ENCODE data around the gene MGAT4A.

- TF ChIP-seq CTCF (IDR thresholded peaks at IDR 0.05) = no peak
- no peak for TF ChIP-seq POLR2A (IDR thresholded peaks at IDR 0.05)
- no peak for TF ChIP-seq EP300 (IDR thresholded peaks at IDR 0.05)
Measured at GRCh38 chr2:98598781-98599428, 132.0 kb downstream of the MGAT4A start.
